COLO668 (cell line): ENCODE results near the gene LSM14B.

Experiments used
- DNase-seq: peaks from one replicate; lab custom pipeline; 2025; ENCODE audit not compliant: unreplicated experiment; lab: John Stamatoyannopoulos, UW

The LSM14B gene

GRCh38 chr20:62160876-62161275 is 38.6 kb downstream of the LSM14B start:
- no peak for DNase-seq

- no peak for DNase-seq
Measured at GRCh38 chr20:62161347-62161746, 39.1 kb downstream of the LSM14B start.

GRCh38 chr20:62162765-62163484 is 40.6 kb downstream of the LSM14B start:
- no peak for DNase-seq

- no peak for DNase-seq
Measured at GRCh38 chr20:62163485-62163865, 41.2 kb downstream of the LSM14B start.

GRCh38 chr20:62163986-62164762 is 41.9 kb downstream of the LSM14B start:
- peak; percentile 11 for DNase-seq

GRCh38 chr20:62164879-62165761 is 42.8 kb downstream of the LSM14B start:
- no peak for DNase-seq

- DNase-seq, result no peak
Measured at GRCh38 chr20:62165762-62166399, 43.6 kb downstream of the LSM14B start.

- no peak for DNase-seq
Measured at GRCh38 chr20:62167474-62167873, 45.2 kb downstream of the LSM14B start.

GRCh38 chr20:62168061-62168460 is 45.8 kb downstream of the LSM14B start:
- DNase-seq, result no peak

GRCh38 chr20:62168890-62169435 is 46.7 kb downstream of the LSM14B start:
- DNase-seq, result no peak

GRCh38 chr20:62170536-62170935 is 48.3 kb downstream of the LSM14B start:
- DNase-seq, result no peak

- no peak for DNase-seq
Measured at GRCh38 chr20:62171245-62171644, 49.0 kb downstream of the LSM14B start.

GRCh38 chr20:62172666-62173065 is 50.4 kb downstream of the LSM14B start:
- no peak for DNase-seq

GRCh38 chr20:62174021-62174804 is 51.9 kb downstream of the LSM14B start:
- DNase-seq, result no peak

- no peak for DNase-seq
Measured at GRCh38 chr20:62174870-62175624, 52.8 kb downstream of the LSM14B start.

- DNase-seq, result no peak
Measured at GRCh38 chr20:62175711-62176110, 53.4 kb downstream of the LSM14B start.

- DNase-seq, result no peak
Measured at GRCh38 chr20:62176866-62177265, 54.6 kb downstream of the LSM14B start.

- DNase-seq, result no peak
Measured at GRCh38 chr20:62177307-62177706, 55.0 kb downstream of the LSM14B start.
